Fibroblast of lung (primary cell): Measurements from ENCODE around the gene ZNF692. TPM values are rescaled to one million over a fixed set of nuclear protein-coding genes. Genes with fewer than 3 reads are reported as not detected.

Source experiments
- DNase-seq, 2 donors: peaks; one replicate each; pipeline versions ENCODE4 v3.0.0 to v3.0.0-alpha.2; 2010; ENCODE audit warnings: low read depth in 2 of 2
- H2AFZ ChIP-seq: 2 replicates; pipeline ENCODE4 v1.5.1; 2012; ENCODE audit warnings: low read length, control low read depth, inconsistent platforms
- H3K27ac ChIP-seq: 2 replicates; pipeline ENCODE4 v1.5.1; 2011; ENCODE audit warnings: low read length, control low read depth; ENCODE audit not compliant: insufficient read depth
- H3K27me3 ChIP-seq: 2 replicates; pipeline ENCODE4 v1.5.1; 2011; ENCODE audit warnings: mild to moderate bottlenecking, low read length; ENCODE audit not compliant: control insufficient read depth, insufficient read depth
- H3K36me3 ChIP-seq: 2 replicates; pipeline ENCODE4 v1.5.1; 2011; ENCODE audit warnings: low read length; ENCODE audit not compliant: control insufficient read depth, insufficient read depth
- H3K4me1 ChIP-seq: 2 replicates; pipeline ENCODE4 v1.5.1; 2011; ENCODE audit warnings: low read length; ENCODE audit not compliant: control insufficient read depth, insufficient read depth; ENCODE audit errors: extremely low read depth
- H3K4me2 ChIP-seq: 2 replicates; pipeline ENCODE4 v1.5.1; 2011; ENCODE audit warnings: low read length, control low read depth; ENCODE audit not compliant: insufficient read depth; ENCODE audit errors: extremely low read depth
- H3K4me3 ChIP-seq, 4 experiments: fragments of 200-600 bp in 1 of 4; sonication (generic) in 1 of 4; replicated peaks in 1 of 4; 2 replicates each; pipeline ENCODE4 v1.5.1; 2011 to 2016; ENCODE audit warnings: low read length in 4 of 4, low read depth in 3 of 4, mild to moderate bottlenecking in 3 of 4, control low read depth in 2 of 4, inconsistent platforms in 1 of 4, mixed read lengths in 1 of 4; ENCODE audit not compliant: insufficient read depth in 1 of 4; ENCODE audit errors: control extremely low read depth in 1 of 4
- H3K79me2 ChIP-seq: 2 replicates; pipeline ENCODE4 v1.5.1; 2012; ENCODE audit warnings: mild to moderate bottlenecking, low read length, inconsistent platforms; ENCODE audit not compliant: control insufficient read depth, insufficient read depth
- H3K9ac ChIP-seq: 2 replicates; pipeline ENCODE4 v1.5.1; 2011; ENCODE audit warnings: mild to moderate bottlenecking, low read length, control low read depth; ENCODE audit not compliant: insufficient read depth
- H3K9me3 ChIP-seq: 2 replicates; pipeline ENCODE4 v1.5.1; 2012; ENCODE audit warnings: low read depth, low read length; ENCODE audit not compliant: control insufficient read depth, insufficient read depth
- H4K20me1 ChIP-seq: 2 replicates; pipeline ENCODE4 v1.5.1; 2011; ENCODE audit warnings: low read length; ENCODE audit not compliant: control insufficient read depth, insufficient read depth; ENCODE audit errors: extremely low read depth
- EZH2 ChIP-seq: IDR thresholded peaks from 2 replicates; pipeline ENCODE4 v1.5.1; 2012; ENCODE audit warnings: low read length, control low read depth, mild to moderate bottlenecking; ENCODE audit errors: missing control alignments
- polyA plus RNA-seq, 2 donors: library from polyadenylated mRNA; depleted of rRNA in 1 of 2; stranded (reverse) in 1 of 2; unstranded in 1 of 2; fragments of >200 nt; gene quantifications; 2 replicates each; pipeline ENCODE4 v1.2.1, GENCODE V29; 2011 to 2012; ENCODE audit warnings: missing spikeins in 1 of 2
- total RNA-seq: library from RNA; depleted of rRNA; stranded (reverse); fragments of >200 nt; gene quantifications from 2 replicates; pipeline ENCODE4 v1.2.1, GENCODE V29; 2014
- TF ChIP-seq, protein P1 (sequence below), 2 donors: IDR thresholded peaks in 1 of 2; conservative IDR thresholded peaks in 1 of 2; 1 replicate in 1 of 2; 2 replicates in 1 of 2; pipeline ENCODE4 v1.5.1; 2011 to 2012; ENCODE audit warnings: low read length in 2 of 2, control low read depth in 1 of 2, inconsistent platforms in 1 of 2, low read depth in 1 of 2, mild to moderate bottlenecking in 1 of 2

Gene ZNF692
- total and polyA plus RNA-seq, 2 donors (not counting 1 experiment from before 2014, with no cell fraction given), result 7.6 to 16.2 TPM

DNA sequence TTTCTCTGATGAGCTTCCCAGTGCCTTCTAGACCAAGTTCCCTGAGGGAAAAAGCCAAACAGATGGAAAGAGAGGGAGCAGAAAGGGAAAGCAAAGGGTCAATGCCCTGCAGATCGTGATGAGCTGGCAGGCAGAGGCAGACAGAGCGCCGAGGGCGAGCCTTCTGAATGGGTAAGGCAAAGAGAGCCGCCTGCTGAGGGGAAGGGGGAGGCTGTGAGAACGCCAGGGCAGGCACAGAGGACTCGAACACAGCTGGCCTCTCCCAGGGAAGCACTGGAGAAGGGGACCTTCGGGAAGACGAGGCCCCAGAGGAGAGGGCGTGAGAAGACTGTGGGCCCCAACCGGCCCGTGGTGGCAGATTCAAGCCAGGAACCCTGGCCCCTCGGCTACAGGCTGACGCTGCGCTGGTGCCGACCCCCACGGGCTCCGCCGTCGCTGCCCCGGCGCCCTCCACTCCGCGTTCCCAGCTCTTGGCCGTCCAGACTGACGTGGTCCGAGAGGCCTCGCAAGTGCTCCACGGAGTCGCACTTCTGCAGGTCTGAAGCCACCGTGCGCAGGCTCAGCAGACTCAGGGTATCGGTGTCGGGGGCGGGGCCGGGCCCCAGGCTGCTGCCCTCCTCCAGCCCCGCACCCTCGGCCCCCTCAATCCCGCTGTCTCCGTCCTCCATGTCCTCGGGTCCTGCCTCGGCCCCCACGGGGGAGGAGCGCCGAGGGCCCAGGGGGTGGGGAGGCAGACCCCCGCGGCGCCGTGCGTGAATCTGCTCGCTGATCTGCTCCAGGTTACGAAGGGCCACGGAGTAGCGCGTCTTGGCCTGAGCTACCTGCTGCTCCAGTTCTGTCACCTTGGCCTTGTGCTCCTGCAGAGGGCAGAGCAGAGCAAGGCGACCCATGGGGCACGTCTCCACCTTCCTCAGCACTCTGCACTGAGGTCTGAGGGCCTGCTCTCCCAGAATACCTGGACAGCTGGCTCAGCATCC lies 47.1 kb downstream of the ZNF692 start:
- DNase-seq, result no peak
- H3K9me3 ChIP-seq, result no peaks in the 10 kb centered on the region
- no peak overlapping the region for H3K9ac ChIP-seq
- peaks cover 2% of the 10 kb centered on the region for H3K79me2 ChIP-seq
- no peak overlapping the region for H3K4me2 ChIP-seq
- no peaks in the 10 kb centered on the region for H4K20me1 ChIP-seq
- no peak overlapping the region for H3K27ac ChIP-seq
- no peak overlapping the region for H2AFZ ChIP-seq
- peaks cover 8% of the 10 kb centered on the region for H3K4me1 ChIP-seq
- H3K27me3 ChIP-seq, result no peaks in the 10 kb centered on the region
- H3K4me3 ChIP-seq, result no peak overlapping the region
- no peak for TF ChIP-seq EZH2
- TF ChIP-seq, protein P1, sequence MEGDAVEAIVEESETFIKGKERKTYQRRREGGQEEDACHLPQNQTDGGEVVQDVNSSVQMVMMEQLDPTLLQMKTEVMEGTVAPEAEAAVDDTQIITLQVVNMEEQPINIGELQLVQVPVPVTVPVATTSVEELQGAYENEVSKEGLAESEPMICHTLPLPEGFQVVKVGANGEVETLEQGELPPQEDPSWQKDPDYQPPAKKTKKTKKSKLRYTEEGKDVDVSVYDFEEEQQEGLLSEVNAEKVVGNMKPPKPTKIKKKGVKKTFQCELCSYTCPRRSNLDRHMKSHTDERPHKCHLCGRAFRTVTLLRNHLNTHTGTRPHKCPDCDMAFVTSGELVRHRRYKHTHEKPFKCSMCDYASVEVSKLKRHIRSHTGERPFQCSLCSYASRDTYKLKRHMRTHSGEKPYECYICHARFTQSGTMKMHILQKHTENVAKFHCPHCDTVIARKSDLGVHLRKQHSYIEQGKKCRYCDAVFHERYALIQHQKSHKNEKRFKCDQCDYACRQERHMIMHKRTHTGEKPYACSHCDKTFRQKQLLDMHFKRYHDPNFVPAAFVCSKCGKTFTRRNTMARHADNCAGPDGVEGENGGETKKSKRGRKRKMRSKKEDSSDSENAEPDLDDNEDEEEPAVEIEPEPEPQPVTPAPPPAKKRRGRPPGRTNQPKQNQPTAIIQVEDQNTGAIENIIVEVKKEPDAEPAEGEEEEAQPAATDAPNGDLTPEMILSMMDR (conservative IDR thresholded peaks at IDR 0.05 in 1 of 2, IDR thresholded peaks at IDR 0.05 in 1 of 2; ENCODE audit: low read depth in 1 of 2, low read length in 2 of 2), result no peak
- H3K36me3 ChIP-seq, result peaks cover 28% of the 10 kb centered on the region

DNA sequence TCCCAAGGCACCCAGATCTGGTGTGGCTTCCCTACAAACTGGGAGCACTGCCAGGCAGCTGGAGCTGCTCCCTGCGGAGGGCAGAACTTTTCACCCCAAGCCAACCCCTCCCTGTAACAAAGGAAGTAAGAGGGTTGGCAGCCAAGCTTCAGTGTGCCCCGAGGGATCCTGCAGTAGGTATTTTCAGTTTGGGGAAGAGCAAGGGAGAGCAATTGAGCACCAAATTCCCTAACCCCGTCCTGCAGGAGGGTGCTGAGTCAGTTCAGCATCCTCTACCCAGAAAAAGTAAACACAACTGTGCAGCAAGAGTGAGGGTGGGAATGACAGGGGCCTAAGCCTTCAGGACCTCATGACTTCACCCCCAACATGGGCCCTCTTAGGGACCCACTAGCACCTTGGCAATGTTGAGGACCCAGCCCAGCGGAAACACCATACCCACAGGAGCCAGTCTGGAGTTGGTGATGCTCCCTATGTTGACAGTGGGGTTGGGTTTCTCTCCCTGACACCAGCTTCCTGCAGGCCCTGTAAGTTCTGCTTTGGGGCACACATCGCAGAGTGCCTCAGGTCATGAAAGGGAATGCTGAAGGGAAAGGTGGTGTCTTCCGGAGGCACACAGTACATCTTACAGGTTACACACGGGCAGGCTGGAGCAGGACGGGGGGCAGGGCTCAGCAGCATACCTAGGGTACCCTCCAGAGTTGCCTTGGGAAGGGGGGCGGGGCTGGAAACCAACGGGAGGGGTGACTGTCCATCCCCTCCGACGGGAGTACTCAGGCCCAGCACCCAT lies 48.0 kb downstream of the ZNF692 start:
- Histone ChIP-seq H2AFZ (no peak overlapping the region), H3K79me2 (no peaks in the 10 kb centered on the region), H3K27ac (no peak overlapping the region), H3K9me3 (no peaks in the 10 kb centered on the region), H3K9ac (no peak overlapping the region), H3K27me3 (no peaks in the 10 kb centered on the region), H3K36me3 (peaks cover 22% of the 10 kb centered on the region), H3K4me3 (no peak overlapping the region), H3K4me2 (no peak overlapping the region), H3K4me1 (peaks cover 8% of the 10 kb centered on the region), H4K20me1 (no peaks in the 10 kb centered on the region)
- DNase-seq, result peak in 1 of 2 donors; percentile 22
- TF ChIP-seq, protein P1 (conservative IDR thresholded peaks at IDR 0.05 in 1 of 2, IDR thresholded peaks at IDR 0.05 in 1 of 2; ENCODE audit: low read depth in 1 of 2, low read length in 2 of 2), result no peak
- no peak for TF ChIP-seq EZH2

DNA sequence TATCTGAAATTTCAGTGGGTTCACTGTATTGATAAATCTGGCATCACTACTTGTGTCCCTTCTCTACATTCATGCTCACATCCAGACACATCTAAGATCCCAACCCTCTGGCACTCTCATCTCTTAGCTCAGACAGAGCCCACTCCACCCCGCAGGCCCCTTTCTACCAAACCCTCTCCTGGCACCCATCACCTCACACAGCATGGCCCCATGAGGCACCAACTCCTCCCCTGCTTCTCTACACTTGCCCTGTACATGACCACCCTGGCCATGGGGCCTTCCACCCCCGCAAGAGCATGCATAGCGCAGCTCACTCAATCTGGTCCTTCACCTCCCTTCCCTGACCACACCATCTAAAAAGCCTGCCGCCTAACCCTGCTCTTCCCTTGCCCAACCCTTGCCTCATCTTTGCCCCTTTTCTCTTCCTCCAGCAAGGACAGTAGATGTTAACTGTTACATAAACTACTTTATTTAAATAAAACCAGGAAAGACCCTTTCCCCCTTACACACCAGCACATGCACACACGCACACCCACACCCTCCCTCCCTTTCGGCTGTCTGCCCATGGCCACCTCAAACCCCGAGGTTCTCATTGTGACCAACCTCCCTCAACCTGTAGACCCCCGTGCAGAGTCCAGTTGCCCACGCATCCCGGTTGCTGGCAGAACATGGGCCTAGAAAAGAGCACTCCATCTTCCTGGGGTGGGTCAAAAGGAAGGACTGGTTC lies 48.7 kb downstream of the ZNF692 start:
- Histone ChIP-seq H3K4me3 (no peak overlapping the region), H3K27me3 (no peaks in the 10 kb centered on the region), H3K4me1 (peaks cover 8% of the 10 kb centered on the region), H3K9ac (no peak overlapping the region), H4K20me1 (no peaks in the 10 kb centered on the region), H3K9me3 (no peaks in the 10 kb centered on the region), H3K36me3 (peaks cover 22% of the 10 kb centered on the region), H3K79me2 (no peaks in the 10 kb centered on the region), H3K27ac (no peak overlapping the region), H2AFZ (no peak overlapping the region), H3K4me2 (no peak overlapping the region)
- no peak for TF ChIP-seq EZH2
- TF ChIP-seq, protein P1 (conservative IDR thresholded peaks at IDR 0.05 in 1 of 2, IDR thresholded peaks at IDR 0.05 in 1 of 2; ENCODE audit: low read depth in 1 of 2, low read length in 2 of 2), result no peak
- no peak for DNase-seq
